T1000 (cell line): ENCODE data around the gene NUDT14.
A peak's percentile ranks its signal among the peaks of the same experiment; 100 is the strongest.

Experiments used
- DNase-seq: peaks from one replicate; lab custom pipeline; 2025; ENCODE audit warnings: mixed read lengths; lab: John Stamatoyannopoulos, UW

Gene NUDT14

DNA sequence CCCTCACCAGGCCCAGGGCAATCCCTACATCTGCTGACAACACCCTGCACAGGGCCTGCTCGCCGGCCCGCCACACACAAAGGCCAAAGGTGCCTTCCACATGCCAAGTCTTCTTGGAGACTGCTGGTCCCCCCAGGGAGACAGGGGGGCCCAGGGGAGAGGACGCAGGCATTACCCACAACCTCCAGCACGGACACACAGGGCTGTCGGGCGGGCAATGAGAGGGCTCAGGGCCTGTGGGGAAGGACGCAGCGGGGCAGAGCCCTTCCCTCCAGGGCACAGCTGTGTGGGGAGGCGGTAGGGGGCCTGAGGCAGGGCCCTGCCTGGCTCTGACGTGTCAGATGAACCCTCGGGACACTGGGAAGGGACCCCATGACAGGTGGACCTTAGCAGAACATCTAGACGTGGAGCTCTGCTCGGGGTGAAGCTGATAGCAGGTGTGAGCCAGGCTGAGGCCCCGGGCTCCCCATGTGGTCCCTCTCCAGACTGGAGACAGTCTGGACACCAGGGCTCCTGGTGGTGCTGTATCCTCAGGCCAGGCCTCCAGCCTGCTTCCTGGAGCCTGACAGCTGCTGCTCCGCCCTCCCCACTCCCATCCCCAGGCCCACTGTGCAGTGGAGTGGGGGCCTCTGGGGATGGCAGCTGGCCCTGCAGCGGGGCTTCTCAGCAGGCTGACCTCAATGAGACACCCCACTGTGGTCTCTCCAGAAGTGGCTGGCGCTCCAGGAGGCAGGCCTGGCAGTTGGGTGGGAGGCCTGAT, 31.6 kb upstream of the NUDT14 start:
- DNase-seq, result no peak

DNA sequence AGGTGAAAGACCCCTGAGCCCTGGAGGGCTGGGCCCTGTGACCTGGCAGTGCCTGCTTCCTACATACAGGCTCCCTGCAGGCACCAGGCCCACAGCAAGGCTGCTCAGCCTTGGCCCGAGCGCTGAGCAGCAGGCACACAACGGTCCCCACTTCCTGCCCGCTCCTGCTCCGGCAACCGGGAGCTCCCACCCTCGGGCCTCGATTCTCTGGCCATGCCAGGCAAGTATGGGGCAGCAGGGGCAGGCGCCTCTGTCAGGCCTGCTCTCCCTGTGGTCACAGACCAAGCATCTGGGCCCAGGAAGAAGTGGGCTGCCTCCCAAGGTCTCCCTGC, 30.6 kb upstream of the NUDT14 start:
- no peak for DNase-seq

DNA sequence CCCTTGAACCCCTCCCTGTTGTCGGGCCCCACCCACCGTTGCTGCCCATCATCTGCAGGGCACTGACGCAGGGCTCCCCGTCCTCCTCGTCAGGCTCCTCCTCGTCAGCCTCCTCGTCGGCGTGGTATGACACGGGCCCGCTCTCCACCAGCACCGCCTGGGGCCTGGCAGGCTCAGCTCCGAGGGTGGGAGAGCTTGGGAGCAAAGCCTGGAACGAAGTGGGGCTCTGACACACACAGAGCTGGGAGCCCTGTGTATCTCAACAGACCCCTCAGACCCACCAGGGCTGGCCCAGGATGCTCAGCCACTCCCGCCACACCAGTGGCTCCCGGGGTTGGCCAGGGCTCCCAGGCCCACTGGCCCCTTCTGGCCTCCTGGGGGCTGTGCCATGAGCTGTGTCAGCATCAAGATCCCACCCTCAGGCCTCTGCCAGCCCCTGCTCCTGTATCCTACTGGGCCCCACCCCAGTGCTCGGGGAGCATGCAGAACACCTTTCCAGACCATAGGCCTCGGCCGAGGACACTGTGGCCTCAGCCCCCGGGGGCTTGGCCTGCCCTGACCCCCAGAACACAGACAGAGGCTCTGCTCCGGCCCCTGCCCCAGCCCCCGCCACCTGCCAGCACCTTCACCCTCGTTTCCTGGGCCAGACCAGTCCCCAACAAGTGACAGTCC, 30.1 kb upstream of the NUDT14 start:
- no peak for DNase-seq

DNA sequence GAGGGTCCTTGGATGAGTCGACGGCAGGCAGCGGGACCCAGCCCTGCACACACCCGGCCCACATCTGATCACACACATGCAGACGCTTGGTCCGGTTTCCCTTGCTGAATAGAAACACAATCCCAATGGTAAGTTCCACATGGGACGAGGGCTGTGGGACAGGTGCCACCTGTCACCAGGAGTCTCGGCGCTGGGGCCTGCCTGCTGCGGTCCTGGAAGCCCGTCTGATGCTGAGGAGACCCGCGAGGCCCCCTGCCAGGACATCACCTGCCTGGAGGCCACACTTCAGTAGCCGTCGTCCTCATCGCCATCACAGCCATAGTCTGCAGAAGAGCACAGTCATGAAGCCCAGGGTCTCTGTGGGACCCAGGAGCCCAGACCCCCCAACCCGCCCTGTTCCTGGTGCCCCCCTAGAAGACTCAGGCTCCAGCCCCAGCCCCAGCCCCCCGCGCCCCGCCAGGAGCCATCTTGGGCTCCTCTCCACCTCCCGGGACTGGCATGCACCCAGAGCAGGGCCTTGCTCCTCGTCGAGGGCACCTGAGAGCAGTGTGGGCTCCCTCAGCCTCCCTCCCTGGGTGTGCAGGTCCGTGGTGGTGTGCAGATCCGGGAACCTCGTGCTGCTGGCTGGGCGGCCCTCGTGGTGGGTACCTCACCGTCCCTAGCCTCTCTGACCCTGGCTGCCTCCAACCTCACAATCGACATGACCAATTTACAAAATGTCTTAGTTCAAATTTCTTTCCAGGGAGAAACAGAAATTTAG, 29.3 kb upstream of the NUDT14 start:
- no peak for DNase-seq

GRCh38 chr14:105209646-105210045, 28.5 kb upstream of the NUDT14 start:
- no peak for DNase-seq

GRCh38 chr14:105209091-105209490, 28.0 kb upstream of the NUDT14 start:
- DNase-seq, result no peak

DNA sequence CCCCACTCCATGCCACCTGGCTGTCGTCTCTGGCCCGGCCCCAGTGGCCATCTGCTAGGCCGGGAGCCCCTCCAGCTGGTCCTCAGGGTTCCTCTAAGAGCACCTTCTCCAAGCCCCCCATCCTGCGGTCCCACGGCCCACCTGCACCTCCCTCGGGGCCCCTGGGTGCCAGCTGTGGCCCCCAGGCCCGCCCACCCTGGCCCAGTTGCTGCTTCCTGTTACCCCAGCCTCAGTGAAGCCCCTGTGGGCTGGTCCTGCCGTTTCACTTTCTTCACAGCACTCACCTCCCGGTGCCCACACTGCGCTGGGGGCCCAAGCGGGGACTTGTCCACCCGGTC, 27.6 kb upstream of the NUDT14 start:
- DNase-seq, result no peak

DNA sequence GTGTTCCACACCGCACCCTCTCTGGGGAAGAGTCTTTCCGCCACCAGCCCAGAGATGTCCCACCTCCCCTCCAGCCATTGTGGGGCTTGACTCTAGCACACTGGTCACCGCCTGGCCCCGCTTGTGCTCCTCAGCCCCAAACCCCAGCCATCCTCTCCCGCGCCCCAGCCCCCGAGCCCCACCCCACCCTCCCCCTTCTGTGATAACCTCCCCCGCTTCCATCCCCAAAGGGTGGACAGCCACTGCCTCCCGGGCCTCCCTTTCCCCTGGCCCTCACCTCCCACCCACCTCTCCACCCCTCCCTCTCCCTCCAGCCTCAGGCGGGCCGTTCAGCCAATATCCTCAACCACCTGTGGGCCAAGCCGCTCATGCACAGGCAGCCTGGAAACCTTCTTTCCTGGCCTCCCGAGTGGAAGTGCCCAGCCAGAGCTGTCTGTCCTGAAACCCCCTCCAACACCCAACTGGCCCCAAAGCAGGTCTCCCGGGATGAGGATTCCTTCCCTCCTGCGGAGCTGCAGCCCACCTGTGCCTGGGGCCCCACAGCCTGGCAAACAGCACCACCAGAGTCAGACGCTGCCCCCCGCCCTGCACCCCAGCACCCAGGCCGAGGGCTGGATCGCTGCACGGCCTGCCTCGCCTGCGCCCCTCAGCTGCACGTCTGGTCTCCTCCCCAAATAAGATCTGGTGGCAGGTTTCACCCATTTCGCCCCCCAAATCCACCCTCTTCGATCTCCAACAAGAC, 27.1 kb upstream of the NUDT14 start:
- no peak for DNase-seq

GRCh38 chr14:105207460-105207901, 26.4 kb upstream of the NUDT14 start:
- no peak for DNase-seq

DNA sequence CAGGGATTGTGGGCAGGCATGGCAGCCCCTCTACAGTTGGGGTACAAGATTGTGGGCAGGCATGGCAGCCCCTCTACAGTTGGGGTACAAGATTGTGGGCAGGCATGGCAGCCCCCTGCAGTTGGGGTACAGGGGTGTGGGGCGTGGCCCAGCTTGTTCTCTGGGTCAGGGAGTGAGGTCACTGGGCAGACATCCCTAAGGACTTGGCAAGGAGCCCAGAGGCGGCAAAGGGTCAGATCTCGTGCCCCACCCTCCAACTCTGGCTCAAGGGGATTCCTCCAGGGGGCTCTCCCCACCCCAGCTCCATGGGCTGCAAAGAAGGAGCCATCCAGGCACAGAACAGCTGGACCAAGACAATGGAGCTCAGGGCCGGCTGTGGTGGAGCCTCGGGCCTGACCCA, 25.8 kb upstream of the NUDT14 start:
- no peak for DNase-seq

GRCh38 chr14:105205673-105206208, 24.6 kb upstream of the NUDT14 start:
- no peak for DNase-seq

GRCh38 chr14:105204931-105205672, 24.0 kb upstream of the NUDT14 start:
- no peak for DNase-seq

GRCh38 chr14:105204206-105204930, 23.3 kb upstream of the NUDT14 start:
- DNase-seq, result no peak

DNA sequence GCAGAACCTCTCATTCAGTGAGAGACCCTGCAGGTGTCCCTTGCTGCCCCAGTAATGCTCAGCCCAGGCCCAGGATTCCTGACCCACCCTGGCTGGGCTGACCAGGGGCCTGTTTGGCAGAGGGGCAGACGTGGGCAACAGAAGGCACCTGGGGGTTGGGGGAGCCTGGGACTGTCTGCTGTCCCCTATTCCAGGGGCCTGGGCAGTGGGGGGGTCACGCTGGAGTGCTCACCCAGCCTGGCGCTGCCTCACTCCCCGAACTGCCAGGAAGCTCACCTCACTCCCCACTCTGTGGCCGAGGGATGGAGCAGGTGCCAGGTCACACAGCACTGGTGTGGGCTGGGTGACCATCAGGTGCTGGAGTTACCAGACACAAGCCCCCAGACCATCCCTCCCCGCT, 22.6 kb upstream of the NUDT14 start:
- no peak for DNase-seq

DNA sequence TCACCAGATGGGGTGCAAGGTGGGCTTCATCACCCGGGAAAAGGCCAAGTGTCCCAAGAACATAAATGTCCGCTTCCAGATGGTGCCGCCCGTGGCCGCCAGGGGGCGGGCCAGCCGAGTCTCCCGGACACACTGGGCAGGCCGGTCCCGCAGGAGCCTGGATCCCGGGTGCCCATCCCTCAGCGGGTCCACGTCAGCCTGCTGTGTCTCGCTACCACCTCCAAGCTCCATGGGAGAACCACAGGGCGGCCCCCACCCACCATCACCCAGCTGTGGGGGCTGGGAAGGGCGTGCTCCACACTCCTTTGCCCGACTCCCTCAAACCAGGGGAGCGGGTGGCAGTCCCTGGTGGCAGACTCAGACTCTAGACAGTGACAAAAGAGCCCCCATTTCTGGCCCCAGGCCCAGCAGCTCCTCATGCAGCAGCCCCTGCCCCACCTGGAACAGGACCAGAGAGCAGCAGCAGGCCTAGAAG, 22.0 kb upstream of the NUDT14 start:
- DNase-seq, result peak; percentile 53

GRCh38 chr14:105201925-105202513, 20.9 kb upstream of the NUDT14 start:
- DNase-seq, result no peak

DNA sequence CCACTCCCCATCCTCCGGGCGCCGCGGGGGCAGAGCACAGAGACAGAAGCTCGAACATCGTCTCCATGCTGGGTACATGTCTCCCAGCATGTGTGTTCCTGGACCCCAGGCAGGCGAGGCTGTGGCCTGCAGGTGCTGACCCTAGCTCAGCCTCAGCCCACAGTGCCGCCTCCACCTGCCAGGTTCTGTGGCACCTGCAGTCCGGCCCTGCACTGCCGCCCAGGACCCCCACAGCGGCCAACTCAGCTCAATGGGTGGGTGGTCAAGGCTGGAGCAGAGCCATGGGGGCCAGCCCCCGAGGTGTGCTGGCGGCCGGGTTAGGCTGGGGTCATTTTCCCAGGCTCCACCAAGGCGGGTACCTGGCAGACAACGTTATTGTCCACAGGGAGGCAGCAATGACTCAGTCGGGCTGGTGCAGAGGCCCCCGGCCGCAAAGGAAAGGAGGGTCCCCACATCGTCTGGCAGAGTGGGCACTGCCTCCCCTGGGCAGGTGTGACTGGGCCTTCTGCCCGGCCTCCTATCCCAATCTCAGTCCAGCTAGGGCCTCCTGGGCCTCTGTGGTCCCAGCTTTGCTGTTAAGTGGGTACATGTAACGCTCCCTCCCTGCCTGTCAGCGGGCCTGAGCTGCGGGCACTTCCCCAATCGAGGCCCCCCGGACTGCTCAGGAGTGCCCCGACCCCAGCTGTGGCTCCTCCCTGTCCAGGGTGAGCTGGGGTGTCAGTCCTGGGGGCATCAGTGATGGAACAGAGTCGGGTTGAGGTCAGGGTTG, 20.2 kb upstream of the NUDT14 start:
- DNase-seq, result no peak

- no peak for DNase-seq
Measured at GRCh38 chr14:105200641-105201040, 19.5 kb upstream of the NUDT14 start.

GRCh38 chr14:105200074-105200473, 19.0 kb upstream of the NUDT14 start:
- no peak for DNase-seq
